Epithelial cell of esophagus (primary cell): ENCODE measurements around the gene MYO18B.
"Not testable (repeated sequence)": the region's sequence is repeated elsewhere in the genome, so short reads cannot be mapped to it uniquely, and the experiment has no call there.

ENCODE experiments used
- DNase-seq: peaks from one replicate; pipeline ENCODE4 v3.0.0; 2010; ENCODE audit warnings: low read depth
- H3K4me3 ChIP-seq: 2 replicates; pipeline ENCODE4 v1.5.1; 2011; ENCODE audit warnings: mild to moderate bottlenecking, low read length, control low read depth
- TF ChIP-seq, protein P1 (sequence below): IDR thresholded peaks from 2 replicates; pipeline ENCODE4 v1.5.1; 2011; ENCODE audit warnings: low read depth, mild to moderate bottlenecking, low read length, control low read depth, inconsistent platforms; ENCODE audit not compliant: insufficient read depth; ENCODE audit errors: missing control alignments

Gene MYO18B

DNA sequence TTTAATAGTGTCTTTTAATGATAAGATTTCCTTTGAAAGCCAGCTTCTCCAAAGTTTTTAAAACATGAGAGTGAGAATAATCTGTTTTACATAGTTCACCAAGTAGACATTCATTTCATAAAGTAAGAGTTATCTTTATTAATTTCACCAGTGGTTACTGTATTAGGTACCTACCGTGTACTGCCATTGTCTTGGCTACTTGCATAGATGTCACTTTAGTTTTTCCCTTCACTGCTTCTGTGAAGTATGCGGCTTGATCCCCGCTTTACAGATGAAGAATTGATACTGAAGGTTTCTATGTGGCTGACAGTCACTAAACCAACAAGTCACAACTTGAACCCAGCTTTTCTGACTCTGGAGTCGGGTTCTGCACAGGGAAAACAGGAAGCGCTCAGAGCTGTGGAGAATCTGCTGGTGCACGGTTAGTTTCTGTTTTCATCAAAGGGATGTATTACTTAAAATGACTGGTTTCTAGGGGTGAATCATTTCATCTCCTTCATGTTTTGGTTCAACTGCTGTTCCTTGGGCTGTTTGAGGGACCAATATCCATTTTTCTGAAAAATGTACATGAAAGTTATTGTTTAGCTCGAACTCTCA, 39.3 kb upstream of the MYO18B start:
- no peak overlapping the region for H3K4me3 ChIP-seq
- TF ChIP-seq, protein P1, sequence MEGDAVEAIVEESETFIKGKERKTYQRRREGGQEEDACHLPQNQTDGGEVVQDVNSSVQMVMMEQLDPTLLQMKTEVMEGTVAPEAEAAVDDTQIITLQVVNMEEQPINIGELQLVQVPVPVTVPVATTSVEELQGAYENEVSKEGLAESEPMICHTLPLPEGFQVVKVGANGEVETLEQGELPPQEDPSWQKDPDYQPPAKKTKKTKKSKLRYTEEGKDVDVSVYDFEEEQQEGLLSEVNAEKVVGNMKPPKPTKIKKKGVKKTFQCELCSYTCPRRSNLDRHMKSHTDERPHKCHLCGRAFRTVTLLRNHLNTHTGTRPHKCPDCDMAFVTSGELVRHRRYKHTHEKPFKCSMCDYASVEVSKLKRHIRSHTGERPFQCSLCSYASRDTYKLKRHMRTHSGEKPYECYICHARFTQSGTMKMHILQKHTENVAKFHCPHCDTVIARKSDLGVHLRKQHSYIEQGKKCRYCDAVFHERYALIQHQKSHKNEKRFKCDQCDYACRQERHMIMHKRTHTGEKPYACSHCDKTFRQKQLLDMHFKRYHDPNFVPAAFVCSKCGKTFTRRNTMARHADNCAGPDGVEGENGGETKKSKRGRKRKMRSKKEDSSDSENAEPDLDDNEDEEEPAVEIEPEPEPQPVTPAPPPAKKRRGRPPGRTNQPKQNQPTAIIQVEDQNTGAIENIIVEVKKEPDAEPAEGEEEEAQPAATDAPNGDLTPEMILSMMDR = no peak
- peak; percentile 80 for DNase-seq

DNA sequence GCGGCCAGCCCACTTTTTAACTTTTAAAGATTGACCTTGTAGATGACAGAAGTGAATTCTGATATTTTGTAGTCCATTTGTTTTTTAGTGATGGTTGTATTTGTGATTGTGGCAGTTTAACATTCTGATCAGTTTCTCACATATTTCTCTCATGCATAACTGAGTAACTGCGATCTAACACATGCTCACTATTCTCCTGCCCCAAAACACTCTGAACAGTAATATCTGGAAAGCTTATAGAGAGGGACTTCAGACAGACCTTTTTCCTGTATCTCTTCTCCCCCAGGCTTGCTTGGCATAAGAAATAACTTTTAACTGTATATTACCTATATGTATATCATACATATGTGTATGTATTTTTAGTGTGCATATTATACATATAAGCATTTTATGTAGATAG, 37.3 kb upstream of the MYO18B start:
- H3K4me3 ChIP-seq = no peak overlapping the region
- TF ChIP-seq, protein P1 = no peak
- no peak for DNase-seq

DNA sequence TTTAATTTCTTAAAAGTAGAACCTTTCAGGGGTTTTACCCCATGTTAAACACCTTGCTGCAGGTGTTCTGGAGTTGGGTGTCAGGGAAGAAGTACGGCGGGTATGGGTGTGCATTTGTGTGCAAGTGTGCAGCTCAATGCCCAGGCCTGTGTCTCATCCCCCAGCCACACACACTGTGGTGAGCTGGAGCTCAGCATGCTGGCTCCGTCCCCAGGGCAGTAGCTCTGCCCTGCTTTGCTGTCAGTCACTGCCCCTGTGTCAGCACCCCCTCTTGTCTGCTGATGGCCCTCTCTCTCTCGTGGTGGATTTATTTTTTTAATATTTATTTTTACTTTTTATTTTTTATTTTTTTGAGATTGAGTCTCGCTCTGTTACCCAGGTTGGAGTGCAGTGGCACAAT, 35.8 kb upstream of the MYO18B start:
- no peak for DNase-seq
- TF ChIP-seq, protein P1 = no peak
- no peak overlapping the region for H3K4me3 ChIP-seq

DNA sequence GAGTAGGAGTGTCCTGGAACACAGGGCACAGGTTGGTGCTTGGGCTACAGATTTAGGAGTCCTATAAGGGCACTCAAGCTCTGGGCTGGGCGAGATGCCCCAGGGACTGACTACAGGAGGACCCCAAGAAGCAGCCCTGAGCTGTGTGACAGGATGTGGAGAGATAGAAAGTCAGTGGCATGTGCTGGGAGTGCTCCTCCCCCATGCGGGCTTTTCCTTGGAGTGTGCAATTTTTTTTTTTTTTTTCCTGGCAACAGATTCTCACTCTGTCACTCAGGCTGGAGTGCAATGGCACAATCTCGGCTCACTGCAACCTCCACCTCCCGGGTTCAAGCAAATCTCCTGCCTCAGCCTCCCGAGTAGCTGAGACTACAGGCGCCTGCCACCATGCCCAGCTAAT, 33.6 kb upstream of the MYO18B start:
- not testable (repeated sequence) for DNase-seq, H3K4me3 ChIP-seq

DNA sequence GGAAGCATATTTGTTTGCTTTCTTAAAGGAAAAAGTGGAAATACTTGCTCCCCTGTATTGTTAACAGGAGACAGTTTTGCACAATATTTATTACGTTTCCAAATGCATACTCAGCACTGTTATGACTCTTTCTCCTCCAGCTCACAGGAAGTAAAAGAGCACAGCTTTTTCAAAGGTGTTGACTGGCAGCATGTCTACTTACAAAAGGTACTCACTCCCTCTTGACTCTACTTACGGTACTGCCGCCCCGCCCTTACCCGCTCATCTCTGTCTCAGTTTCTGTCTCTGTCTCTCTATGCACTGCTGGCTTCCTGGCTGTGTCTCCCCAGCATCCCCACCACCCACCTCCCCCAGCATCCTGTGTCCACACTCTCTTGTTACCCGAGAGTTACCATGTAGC, 32.2 kb upstream of the MYO18B start:
- DNase-seq = peak; percentile 66
- TF ChIP-seq, protein P1 = no peak
- no peak overlapping the region for H3K4me3 ChIP-seq

DNA sequence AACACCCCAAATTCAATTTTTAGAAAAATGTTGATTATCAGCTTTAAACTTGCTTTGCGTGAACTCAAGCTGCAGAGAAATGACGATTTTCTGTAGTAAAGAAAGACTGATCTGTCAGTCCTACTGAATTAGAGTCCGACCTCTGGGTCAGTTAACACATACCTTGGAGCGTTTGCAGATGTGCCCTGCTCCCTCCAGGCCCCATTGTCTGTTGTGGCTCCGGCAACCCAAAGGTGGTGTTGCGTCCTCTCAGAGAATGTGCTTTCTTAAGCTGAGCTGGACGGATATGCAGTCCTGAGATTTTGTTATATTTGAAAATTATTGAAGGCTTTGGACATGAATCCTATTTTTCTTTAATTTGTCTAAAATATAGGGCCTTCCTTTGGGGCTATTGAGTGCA, 31.5 kb upstream of the MYO18B start:
- H3K4me3 ChIP-seq = no peak overlapping the region
- DNase-seq = no peak
- TF ChIP-seq, protein P1 = no peak

DNA sequence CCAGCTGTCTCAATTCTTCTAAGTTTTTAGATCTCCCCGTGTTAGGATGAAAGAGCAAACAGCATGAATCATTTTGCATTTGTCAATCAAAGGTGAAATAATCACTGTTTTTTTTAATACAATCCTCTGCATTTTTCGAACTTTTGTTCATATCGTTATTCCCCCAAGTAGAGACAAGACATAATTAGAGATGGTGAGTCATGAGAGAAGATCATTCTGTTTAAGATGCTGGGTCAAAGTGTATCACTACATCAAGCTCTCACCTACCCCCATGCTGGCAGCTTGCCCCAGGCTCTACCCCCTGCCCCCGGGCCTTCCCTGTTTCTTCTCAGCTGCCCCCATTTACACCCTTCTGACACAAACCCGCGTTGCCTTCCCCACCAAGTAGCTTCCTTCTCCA, 30.5 kb upstream of the MYO18B start:
- no peak for DNase-seq
- no peak overlapping the region for H3K4me3 ChIP-seq
- TF ChIP-seq, protein P1 = no peak
